Measurements from ENCODE around the gene JMJD7. TPM values are rescaled to one million over a fixed set of nuclear protein-coding genes. Genes with fewer than 3 reads are reported as not detected.

Gene JMJD7
- polyA plus RNA-seq, 2 of the 4 experiments (the other 2 are of a cell fraction): 3.4 to 3.8 TPM

DNA sequence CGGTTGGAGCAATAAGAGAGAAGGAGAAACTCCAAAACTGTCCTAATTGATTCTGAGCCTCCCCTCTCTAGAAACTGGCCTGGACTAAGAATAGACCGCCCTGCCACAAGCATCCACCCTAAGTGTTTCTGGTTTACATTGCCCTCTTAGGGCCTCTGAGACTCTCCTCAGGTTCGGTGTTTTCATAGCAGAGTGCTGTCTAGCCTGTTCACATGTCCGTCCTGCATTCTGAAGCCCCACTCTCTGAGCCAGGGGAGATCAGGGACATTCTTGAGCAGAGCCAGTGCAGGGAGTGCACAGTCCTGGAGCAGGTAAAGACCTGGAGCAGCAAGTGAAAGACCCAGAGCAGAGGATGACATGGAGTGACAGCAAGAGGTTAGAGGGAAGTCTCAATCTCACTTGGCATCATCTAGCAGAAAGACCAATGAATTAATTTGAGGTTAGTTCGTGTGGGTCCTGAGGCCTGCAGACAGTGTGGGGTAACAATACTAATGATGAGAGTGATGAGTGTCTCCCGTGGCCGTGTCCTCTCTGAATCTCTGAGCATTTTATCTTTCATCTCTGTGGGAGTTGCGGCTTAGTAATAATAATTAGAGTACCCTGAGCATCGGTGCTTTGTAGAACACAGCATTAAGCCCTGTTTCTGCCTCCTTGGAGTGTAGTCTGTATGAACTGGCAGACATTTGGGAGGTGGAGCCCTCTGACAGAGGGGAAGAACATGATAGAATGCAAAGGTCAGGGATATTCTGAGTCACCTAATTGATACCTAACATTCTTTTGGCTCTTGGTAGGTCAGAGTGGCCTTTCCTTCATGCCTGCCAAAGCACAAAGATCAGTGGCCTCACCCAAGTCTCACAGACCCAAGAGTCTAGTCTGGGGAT, 29.0 kb upstream of the JMJD7 start:
- ATAC-seq: peak in 1 of 2 experiments; percentile 30; a peak in 1 of 6 replicates
- TF ChIP-seq HOXB5 (CRISPR knock-in tag; IDR thresholded peaks at IDR 0.05) (no peak), PHF8 (IDR thresholded peaks at IDR 0.05; ENCODE audit: borderline replicate concordance, low read depth) (no peak), HOXB13 (CRISPR knock-in tag; IDR thresholded peaks at IDR 0.05; ENCODE audit: low read depth) (no peak), HOXA7 (CRISPR knock-in tag; IDR thresholded peaks at IDR 0.05) (no peak), SREBF2 (IDR thresholded peaks at IDR 0.05) (no peak), ZFP36 (IDR thresholded peaks at IDR 0.05; ENCODE audit: borderline replicate concordance, partially characterized antibody) (no peak), JUN (IDR thresholded peaks at IDR 0.05) (no peak), HEYL (CRISPR knock-in tag; IDR thresholded peaks at IDR 0.05) (no peak), FOSB (CRISPR knock-in tag; IDR thresholded peaks at IDR 0.05) (no peak), KDM5A (IDR thresholded peaks at IDR 0.05) (no peak), KDM1A (IDR thresholded peaks at IDR 0.05; ENCODE audit: low read depth) (no peak), EP300 (IDR thresholded peaks at IDR 0.05) (no peak), NR3C1 (IDR thresholded peaks at IDR 0.05) (no peak)
- TF ChIP-seq, protein P1, sequence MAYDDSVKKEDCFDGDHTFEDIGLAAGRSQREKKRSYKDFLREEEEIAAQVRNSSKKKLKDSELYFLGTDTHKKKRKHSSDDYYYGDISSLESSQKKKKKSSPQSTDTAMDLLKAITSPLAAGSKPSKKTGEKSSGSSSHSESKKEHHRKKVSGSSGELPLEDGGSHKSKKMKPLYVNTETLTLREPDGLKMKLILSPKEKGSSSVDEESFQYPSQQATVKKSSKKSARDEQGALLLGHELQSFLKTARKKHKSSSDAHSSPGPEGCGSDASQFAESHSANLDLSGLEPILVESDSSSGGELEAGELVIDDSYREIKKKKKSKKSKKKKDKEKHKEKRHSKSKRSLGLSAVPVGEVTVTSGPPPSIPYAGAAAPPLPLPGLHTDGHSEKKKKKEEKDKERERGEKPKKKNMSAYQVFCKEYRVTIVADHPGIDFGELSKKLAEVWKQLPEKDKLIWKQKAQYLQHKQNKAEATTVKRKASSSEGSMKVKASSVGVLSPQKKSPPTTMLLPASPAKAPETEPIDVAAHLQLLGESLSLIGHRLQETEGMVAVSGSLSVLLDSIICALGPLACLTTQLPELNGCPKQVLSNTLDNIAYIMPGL (CRISPR knock-in tag; IDR thresholded peaks at IDR 0.05; ENCODE audit: borderline replicate concordance): no peak
- TF ChIP-seq, protein P2, sequence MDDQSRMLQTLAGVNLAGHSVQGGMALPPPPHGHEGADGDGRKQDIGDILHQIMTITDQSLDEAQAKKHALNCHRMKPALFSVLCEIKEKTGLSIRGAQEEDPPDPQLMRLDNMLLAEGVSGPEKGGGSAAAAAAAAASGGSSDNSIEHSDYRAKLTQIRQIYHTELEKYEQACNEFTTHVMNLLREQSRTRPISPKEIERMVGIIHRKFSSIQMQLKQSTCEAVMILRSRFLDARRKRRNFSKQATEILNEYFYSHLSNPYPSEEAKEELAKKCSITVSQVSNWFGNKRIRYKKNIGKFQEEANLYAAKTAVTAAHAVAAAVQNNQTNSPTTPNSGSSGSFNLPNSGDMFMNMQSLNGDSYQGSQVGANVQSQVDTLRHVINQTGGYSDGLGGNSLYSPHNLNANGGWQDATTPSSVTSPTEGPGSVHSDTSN (IDR thresholded peaks at IDR 0.05): no peak
- TF ChIP-seq, protein P3, sequence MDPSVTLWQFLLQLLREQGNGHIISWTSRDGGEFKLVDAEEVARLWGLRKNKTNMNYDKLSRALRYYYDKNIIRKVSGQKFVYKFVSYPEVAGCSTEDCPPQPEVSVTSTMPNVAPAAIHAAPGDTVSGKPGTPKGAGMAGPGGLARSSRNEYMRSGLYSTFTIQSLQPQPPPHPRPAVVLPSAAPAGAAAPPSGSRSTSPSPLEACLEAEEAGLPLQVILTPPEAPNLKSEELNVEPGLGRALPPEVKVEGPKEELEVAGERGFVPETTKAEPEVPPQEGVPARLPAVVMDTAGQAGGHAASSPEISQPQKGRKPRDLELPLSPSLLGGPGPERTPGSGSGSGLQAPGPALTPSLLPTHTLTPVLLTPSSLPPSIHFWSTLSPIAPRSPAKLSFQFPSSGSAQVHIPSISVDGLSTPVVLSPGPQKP (IDR thresholded peaks at IDR 0.05; ENCODE audit: low read depth, low read length): no peak
- CTCF ChIA-PET: no interaction called here
- WGBS (ENCODE audit: missing lambda C conversion rate): 85% methylated on average over 9 of the region's 9 CpGs
- FAIRE-seq: no peak
- H3K27ac ChIP-seq: no peak overlapping the region
- H3K4me3 ChIP-seq: no peak overlapping the region
- DNase-seq (ENCODE audit: low read depth in 1 of 2, low spot score in 1 of 2): no peak
- POLR2A ChIA-PET: no interaction called here
- no peaks in the 10 kb centered on the region for H3K4me1 ChIP-seq
- no peaks in the 10 kb centered on the region for H3K9me3 ChIP-seq
- H3K4me2 ChIP-seq: no peak overlapping the region

DNA sequence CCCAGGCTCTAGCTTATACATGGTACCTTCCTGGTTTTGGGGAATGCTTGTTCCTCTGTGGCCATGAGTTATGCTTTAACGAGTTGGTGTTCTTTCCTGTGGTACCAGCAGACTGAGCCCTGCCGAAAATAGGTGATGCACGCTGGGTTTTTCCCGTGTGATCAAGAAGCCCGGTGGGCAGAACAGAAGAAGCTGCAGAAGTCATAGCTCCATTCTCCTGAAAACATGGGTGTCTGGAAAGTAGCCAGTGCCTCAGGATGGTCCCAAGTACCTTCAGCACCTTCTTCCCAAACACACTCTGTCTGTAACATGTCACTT, 28.4 kb upstream of the JMJD7 start:
- FAIRE-seq (no peak), DNase-seq (ENCODE audit: low read depth in 1 of 2, low spot score in 1 of 2) (no peak), ATAC-seq (no peak)
- no peak overlapping the region for H3K4me3 ChIP-seq
- ChIA-PET POLR2A (no interaction called here), CTCF (no interaction called here)
- no peaks in the 10 kb centered on the region for H3K4me1 ChIP-seq
- no peaks in the 10 kb centered on the region for H3K9me3 ChIP-seq
- no peak overlapping the region for H3K4me2 ChIP-seq
- WGBS (ENCODE audit: missing lambda C conversion rate): 90% methylated on average over 5 of the region's 5 CpGs
- H3K27ac ChIP-seq: no peak overlapping the region
- no peak for TF ChIP-seq RFX5 (IDR thresholded peaks at IDR 0.05)
- TF ChIP-seq ZFP36 (IDR thresholded peaks at IDR 0.05; ENCODE audit: borderline replicate concordance, partially characterized antibody): no peak
- TF ChIP-seq HOXB5 (CRISPR knock-in tag; IDR thresholded peaks at IDR 0.05): no peak
- TF ChIP-seq MAZ (IDR thresholded peaks at IDR 0.05; ENCODE audit: borderline replicate concordance, low read depth, low read length): no peak
- no peak for TF ChIP-seq FOSL2 (IDR thresholded peaks at IDR 0.05)
- no peak for TF ChIP-seq FOSL2 (CRISPR knock-in tag; IDR thresholded peaks at IDR 0.05)
- no peak for TF ChIP-seq CBX2 (IDR thresholded peaks at IDR 0.05; ENCODE audit: borderline replicate concordance, low read depth)
- no peak for TF ChIP-seq POLR2AphosphoS2 (conservative IDR thresholded peaks at IDR 0.05; ENCODE audit: low read length)
- TF ChIP-seq GATA3 (IDR thresholded peaks at IDR 0.05; ENCODE audit: borderline replicate concordance): no peak
- TF ChIP-seq, protein P1 (CRISPR knock-in tag; IDR thresholded peaks at IDR 0.05; ENCODE audit: borderline replicate concordance): no peak
- no peak for TF ChIP-seq POLR2A (IDR thresholded peaks at IDR 0.05; ENCODE audit: low read length)
- TF ChIP-seq HEYL (CRISPR knock-in tag; IDR thresholded peaks at IDR 0.05): no peak
- no peak for TF ChIP-seq RAD21 (conservative IDR thresholded peaks at IDR 0.05 in 1 of 2, IDR thresholded peaks at IDR 0.05 in 1 of 2)
- TF ChIP-seq ZC3H11A (IDR thresholded peaks at IDR 0.05): no peak
- TF ChIP-seq KDM1A (IDR thresholded peaks at IDR 0.05; ENCODE audit: low read depth): no peak
- no peak for TF ChIP-seq HOXB13 (CRISPR knock-in tag; IDR thresholded peaks at IDR 0.05; ENCODE audit: low read depth)
- TF ChIP-seq TP53 (CRISPR knock-in tag; IDR thresholded peaks at IDR 0.05): no peak
- no peak for TF ChIP-seq EP300 (IDR thresholded peaks at IDR 0.05)
- TF ChIP-seq, protein P4, sequence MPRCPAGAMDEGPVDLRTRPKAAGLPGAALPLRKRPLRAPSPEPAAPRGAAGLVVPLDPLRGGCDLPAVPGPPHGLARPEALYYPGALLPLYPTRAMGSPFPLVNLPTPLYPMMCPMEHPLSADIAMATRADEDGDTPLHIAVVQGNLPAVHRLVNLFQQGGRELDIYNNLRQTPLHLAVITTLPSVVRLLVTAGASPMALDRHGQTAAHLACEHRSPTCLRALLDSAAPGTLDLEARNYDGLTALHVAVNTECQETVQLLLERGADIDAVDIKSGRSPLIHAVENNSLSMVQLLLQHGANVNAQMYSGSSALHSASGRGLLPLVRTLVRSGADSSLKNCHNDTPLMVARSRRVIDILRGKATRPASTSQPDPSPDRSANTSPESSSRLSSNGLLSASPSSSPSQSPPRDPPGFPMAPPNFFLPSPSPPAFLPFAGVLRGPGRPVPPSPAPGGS (IDR thresholded peaks at IDR 0.05): no peak
